ENCODE measurements around the gene ERVW-1. TPM values are rescaled to one million over a fixed set of nuclear protein-coding genes. Genes with fewer than 3 reads are reported as not detected.

Gene ERVW-1
- total and polyA plus RNA-seq, 2 experiments from 2014 or later = 0.07 TPM; not detected in 1

GRCh38 chr7:92456236-92456635 is 21.5 kb downstream of the ERVW-1 start (continued):
- TF ChIP-seq, protein P1, sequence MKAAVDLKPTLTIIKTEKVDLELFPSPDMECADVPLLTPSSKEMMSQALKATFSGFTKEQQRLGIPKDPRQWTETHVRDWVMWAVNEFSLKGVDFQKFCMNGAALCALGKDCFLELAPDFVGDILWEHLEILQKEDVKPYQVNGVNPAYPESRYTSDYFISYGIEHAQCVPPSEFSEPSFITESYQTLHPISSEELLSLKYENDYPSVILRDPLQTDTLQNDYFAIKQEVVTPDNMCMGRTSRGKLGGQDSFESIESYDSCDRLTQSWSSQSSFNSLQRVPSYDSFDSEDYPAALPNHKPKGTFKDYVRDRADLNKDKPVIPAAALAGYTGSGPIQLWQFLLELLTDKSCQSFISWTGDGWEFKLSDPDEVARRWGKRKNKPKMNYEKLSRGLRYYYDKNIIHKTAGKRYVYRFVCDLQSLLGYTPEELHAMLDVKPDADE (IDR thresholded peaks at IDR 0.05) = no peak
- no peak for TF ChIP-seq JUNB (IDR thresholded peaks at IDR 0.05; ENCODE audit: unreplicated experiment)
- no peak for TF ChIP-seq STAT1 (IDR thresholded peaks at IDR 0.05; ENCODE audit: unreplicated experiment)

DNA sequence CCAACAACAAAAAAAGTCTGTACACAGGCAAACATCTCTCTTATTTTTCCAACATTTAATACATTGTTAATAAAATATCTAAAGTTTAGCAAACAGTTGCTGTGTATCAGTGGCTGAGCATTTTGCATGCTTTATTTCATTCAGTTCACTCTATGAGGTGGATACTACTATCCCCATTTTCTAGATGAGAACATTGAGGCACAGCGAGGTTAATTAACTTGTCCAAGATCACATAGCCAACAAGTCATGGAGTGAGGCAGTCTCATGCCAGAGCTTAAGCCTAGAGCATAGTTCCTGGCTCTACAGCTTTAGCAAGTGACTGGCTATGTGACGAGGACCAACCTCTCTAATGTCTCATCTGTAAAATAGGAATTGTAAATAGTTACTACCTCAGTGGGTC is 26.1 kb downstream of the ERVW-1 start:
- H3K4me1 ChIP-seq (ENCODE audit: insufficient read depth) = no peaks in the 10 kb centered on the region; the same call in 1 of the 2 replicates
- Mint-ChIP-seq H3K4me1 (peaks cover 7% of the 10 kb centered on the region), H3K27ac (no peak overlapping the region), H3K4me3 (no peak overlapping the region), H3K36me3 (ENCODE audit: low read depth) (peaks cover 78% of the 10 kb centered on the region), H3K27me3 (ENCODE audit: insufficient read depth, low read depth, poor library complexity) (no peaks in the 10 kb centered on the region), H3K9me3 (no peaks in the 10 kb centered on the region)
- no peaks in the 10 kb centered on the region for H3K27me3 ChIP-seq (ENCODE audit: insufficient read depth)
- no peaks in the 10 kb centered on the region for H3K9me2 ChIP-seq (ENCODE audit: insufficient read depth)
- H3F3A ChIP-seq (replicated peaks; ENCODE audit: low read depth) = peaks cover 6% of the 10 kb centered on the region; the same call in 1 of the 2 replicates
- no peak overlapping the region for H3K4me3 ChIP-seq
- H3K4me2 ChIP-seq = no peak overlapping the region
- no peak for TF ChIP-seq ZNF331 (CRISPR knock-in tag; IDR thresholded peaks at IDR 0.05; ENCODE audit: low read depth)
- no peak for TF ChIP-seq POLR2AphosphoS5 (IDR thresholded peaks at IDR 0.05; ENCODE audit: low read depth)
- TF ChIP-seq, protein P2, sequence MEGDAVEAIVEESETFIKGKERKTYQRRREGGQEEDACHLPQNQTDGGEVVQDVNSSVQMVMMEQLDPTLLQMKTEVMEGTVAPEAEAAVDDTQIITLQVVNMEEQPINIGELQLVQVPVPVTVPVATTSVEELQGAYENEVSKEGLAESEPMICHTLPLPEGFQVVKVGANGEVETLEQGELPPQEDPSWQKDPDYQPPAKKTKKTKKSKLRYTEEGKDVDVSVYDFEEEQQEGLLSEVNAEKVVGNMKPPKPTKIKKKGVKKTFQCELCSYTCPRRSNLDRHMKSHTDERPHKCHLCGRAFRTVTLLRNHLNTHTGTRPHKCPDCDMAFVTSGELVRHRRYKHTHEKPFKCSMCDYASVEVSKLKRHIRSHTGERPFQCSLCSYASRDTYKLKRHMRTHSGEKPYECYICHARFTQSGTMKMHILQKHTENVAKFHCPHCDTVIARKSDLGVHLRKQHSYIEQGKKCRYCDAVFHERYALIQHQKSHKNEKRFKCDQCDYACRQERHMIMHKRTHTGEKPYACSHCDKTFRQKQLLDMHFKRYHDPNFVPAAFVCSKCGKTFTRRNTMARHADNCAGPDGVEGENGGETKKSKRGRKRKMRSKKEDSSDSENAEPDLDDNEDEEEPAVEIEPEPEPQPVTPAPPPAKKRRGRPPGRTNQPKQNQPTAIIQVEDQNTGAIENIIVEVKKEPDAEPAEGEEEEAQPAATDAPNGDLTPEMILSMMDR (conservative IDR thresholded peaks at IDR 0.05; ENCODE audit: low read depth in 2 of 2) = no peak
- DNase-seq (ENCODE audit: low spot score) (no peak), ATAC-seq (no peak)
- H3K36me3 ChIP-seq (ENCODE audit: insufficient read depth) = peaks cover 52% of the 10 kb centered on the region
- H3K79me2 ChIP-seq (replicated peaks; ENCODE audit: insufficient read depth) = peaks cover 16% of the 10 kb centered on the region
- H3K27ac ChIP-seq (ENCODE audit: low read depth) = no peak overlapping the region
- no peak overlapping the region for H2AFZ ChIP-seq
- H4K20me1 ChIP-seq (replicated peaks; ENCODE audit: insufficient read depth) = peaks cover 9% of the 10 kb centered on the region

DNA sequence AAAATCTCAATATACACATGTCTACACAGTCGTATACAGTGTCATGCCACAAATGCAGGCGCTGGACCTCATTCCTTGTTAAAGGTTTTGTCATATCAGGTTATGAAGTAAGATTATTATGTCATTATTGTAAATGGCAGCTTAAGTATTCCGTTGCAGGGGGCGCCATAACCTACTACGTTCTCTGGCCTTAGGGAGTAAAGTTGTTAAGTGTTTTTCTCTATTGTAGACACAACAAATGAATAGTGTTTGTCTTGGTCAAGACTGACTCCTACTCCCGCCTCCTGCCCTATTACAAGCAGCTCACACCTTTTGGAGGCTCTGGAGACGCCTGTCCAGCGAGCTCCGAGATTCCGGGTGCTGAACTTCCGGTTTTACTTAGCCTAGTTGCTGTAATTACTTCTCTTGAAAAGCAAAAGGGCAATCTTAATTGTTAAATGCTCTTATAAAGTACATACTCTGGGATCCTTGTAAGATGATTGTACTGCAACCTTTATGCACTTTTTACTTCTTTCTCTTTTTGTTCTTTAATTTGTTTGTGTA is 29.5 kb downstream of the ERVW-1 start:
- DNase-seq (ENCODE audit: low spot score) = peak; percentile 58
- Histone ChIP-seq H3K79me2 (replicated peaks; ENCODE audit: insufficient read depth) (peaks cover 16% of the 10 kb centered on the region), H3K27ac (ENCODE audit: low read depth) (no peak overlapping the region), H3K9me2 (ENCODE audit: insufficient read depth) (no peaks in the 10 kb centered on the region; the same call in 1 of the 2 replicates), H3K4me1 (ENCODE audit: insufficient read depth) (no peaks in the 10 kb centered on the region; the same call in 1 of the 2 replicates), H3K36me3 (ENCODE audit: insufficient read depth) (peaks cover 29% of the 10 kb centered on the region), H4K20me1 (replicated peaks; ENCODE audit: insufficient read depth) (peaks cover 9% of the 10 kb centered on the region), H3K27me3 (ENCODE audit: insufficient read depth) (no peaks in the 10 kb centered on the region), H3F3A (replicated peaks; ENCODE audit: low read depth) (peaks cover 8% of the 10 kb centered on the region; the same call in 1 of the 2 replicates), H3K4me3 (peak overlapping the region; percentile 60), H2AFZ (peak overlapping the region; percentile 11; the same call in 1 of the 2 replicates), H3K4me2 (peak overlapping the region; percentile 81)
- H3K4me3 Mint-ChIP-seq = peak overlapping the region; percentile 83
- peaks cover 9% of the 10 kb centered on the region for H3K4me1 Mint-ChIP-seq
- ATAC-seq = peak; percentile 22
- peaks cover 45% of the 10 kb centered on the region for H3K36me3 Mint-ChIP-seq (ENCODE audit: low read depth)
- no peaks in the 10 kb centered on the region for H3K9me3 Mint-ChIP-seq
- peak overlapping the region; percentile 13; the same call in 1 of the 2 replicates for H3K27ac Mint-ChIP-seq
- no peaks in the 10 kb centered on the region for H3K27me3 Mint-ChIP-seq (ENCODE audit: insufficient read depth, low read depth, poor library complexity)
- TF ChIP-seq ZNF331 (CRISPR knock-in tag; IDR thresholded peaks at IDR 0.05; ENCODE audit: low read depth) = no peak
- TF ChIP-seq, protein P2 (conservative IDR thresholded peaks at IDR 0.05; ENCODE audit: low read depth in 2 of 2) = peak; percentile 39 to 47
- no peak for TF ChIP-seq ZNF114 (CRISPR knock-in tag; IDR thresholded peaks at IDR 0.05)
- TF ChIP-seq, protein P1 (IDR thresholded peaks at IDR 0.05) = no peak
